Head of caudate nucleus (tissue), 42 donors: ENCODE measurements around the gene RASAL1.
"Not testable (repeated sequence)": the region's sequence is repeated elsewhere in the genome, so short reads cannot be mapped to it uniquely, and the experiment has no call there.

ENCODE experiments used
- DNase-seq, 42 donors: peaks; one replicate each; pipeline versions ENCODE4 v3.0.0 to v3.0.0-alpha.2; 2020 to 2021; ENCODE audit warnings: mixed read lengths in 7 of 42
- intact Hi-C: fragments of 100-400 bp; cut with DNase I; formaldehyde crosslinking; loops from one replicate; pipeline ENCODE4 v1.15.0; 2022

The RASAL1 gene

GRCh38 chr12:113146999-113147398 lies 11.4 kb upstream of the RASAL1 start:
- no peak for DNase-seq
- intact Hi-C loops, result no loop called here

GRCh38 chr12:113145720-113146551 lies 10.4 kb upstream of the RASAL1 start:
- intact Hi-C loops, result no loop called here
- DNase-seq, result no peak

GRCh38 chr12:113144806-113145205 lies 9.2 kb upstream of the RASAL1 start:
- intact Hi-C loops, result no loop called here
- no peak for DNase-seq

- intact Hi-C loops, result no loop called here
- DNase-seq, result no peak
Measured at GRCh38 chr12:113143959-113144358, 8.4 kb upstream of the RASAL1 start.

- intact Hi-C loops, result no loop called here
- DNase-seq, result peak in 1 of 42 donors; percentile 44
Measured at GRCh38 chr12:113142886-113143332, 7.3 kb upstream of the RASAL1 start.

GRCh38 chr12:113142173-113142885 lies 6.8 kb upstream of the RASAL1 start:
- peak; percentile 78 to 97 (median 92) for DNase-seq
- intact Hi-C loops, result no loop called here

GRCh38 chr12:113141716-113142115 lies 6.2 kb upstream of the RASAL1 start:
- intact Hi-C loops, DNase-seq: not testable (repeated sequence)

- DNase-seq, result no peak
- intact Hi-C loops, result no loop called here
Measured at GRCh38 chr12:113140706-113141105, 5.1 kb upstream of the RASAL1 start.

- intact Hi-C loops, result no loop called here
- no peak for DNase-seq
Measured at GRCh38 chr12:113138826-113139225, 3.3 kb upstream of the RASAL1 start.

- intact Hi-C loops, result no loop called here
- DNase-seq, result no peak
Measured at GRCh38 chr12:113137861-113138783, 2.6 kb upstream of the RASAL1 start.

GRCh38 chr12:113136990-113137511 lies 1.5 kb upstream of the RASAL1 start:
- intact Hi-C loops, result no loop called here
- DNase-seq, result no peak

- intact Hi-C loops, result no loop called here
Measured at GRCh38 chr12:113136128-113136989, 798 bp upstream of the RASAL1 start.

GRCh38 chr12:113134521-113134951 lies 1.0 kb downstream of the RASAL1 start:
- peak in 2 of 42 donors; percentile 37 to 61 for DNase-seq
- intact Hi-C loops, result no loop called here

More at GRCh38 chr12:113136128-113136989, 798 bp upstream of the RASAL1 start:
- peak in 38 of 42 donors; percentile 33 to 92 (median 77) for DNase-seq

- DNase-seq, result no peak
- intact Hi-C loops, result no loop called here
Measured at GRCh38 chr12:113134071-113134470, 1.5 kb downstream of the RASAL1 start.

- intact Hi-C loops, result no loop called here
- no peak for DNase-seq
Measured at GRCh38 chr12:113133666-113134065, 1.9 kb downstream of the RASAL1 start.

- intact Hi-C loops, result no loop called here
- DNase-seq, result no peak
Measured at GRCh38 chr12:113133036-113133435, 2.5 kb downstream of the RASAL1 start.

- intact Hi-C loops, result no loop called here
- DNase-seq, result peak in 2 of 42 donors; percentile 32 to 67
Measured at GRCh38 chr12:113131556-113131955, 4.0 kb downstream of the RASAL1 start.
